GM12874 (cell line): ENCODE measurements around the gene MOSMO.

ENCODE experiments used
- TF ChIP-seq, protein P1 (sequence below): IDR thresholded peaks from 2 replicates; pipeline ENCODE4 v1.5.1; 2011; ENCODE audit warnings: low read depth, mild to moderate bottlenecking, control low read depth, low read length, moderate library complexity; ENCODE audit not compliant: insufficient read depth

The MOSMO gene

DNA sequence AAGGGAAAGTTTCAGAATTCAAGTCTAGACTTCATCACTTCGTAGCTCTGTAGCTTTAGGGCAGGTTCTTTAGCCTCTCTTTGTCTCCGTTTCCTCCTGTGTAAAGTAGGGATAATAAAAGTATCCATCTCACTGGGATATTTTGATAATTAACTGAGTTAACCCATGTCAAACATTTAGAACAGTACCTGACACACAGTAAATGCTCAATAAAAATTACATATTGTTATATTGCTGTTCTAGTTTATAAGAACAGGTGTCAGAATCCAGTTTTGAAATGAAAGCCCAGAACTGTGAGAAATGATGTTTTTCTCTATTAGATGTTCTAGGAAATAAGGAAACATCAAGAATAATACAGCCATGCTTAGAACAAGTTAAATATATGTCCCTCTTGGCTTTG, 4.3 kb downstream of the MOSMO start:
- TF ChIP-seq, protein P1, sequence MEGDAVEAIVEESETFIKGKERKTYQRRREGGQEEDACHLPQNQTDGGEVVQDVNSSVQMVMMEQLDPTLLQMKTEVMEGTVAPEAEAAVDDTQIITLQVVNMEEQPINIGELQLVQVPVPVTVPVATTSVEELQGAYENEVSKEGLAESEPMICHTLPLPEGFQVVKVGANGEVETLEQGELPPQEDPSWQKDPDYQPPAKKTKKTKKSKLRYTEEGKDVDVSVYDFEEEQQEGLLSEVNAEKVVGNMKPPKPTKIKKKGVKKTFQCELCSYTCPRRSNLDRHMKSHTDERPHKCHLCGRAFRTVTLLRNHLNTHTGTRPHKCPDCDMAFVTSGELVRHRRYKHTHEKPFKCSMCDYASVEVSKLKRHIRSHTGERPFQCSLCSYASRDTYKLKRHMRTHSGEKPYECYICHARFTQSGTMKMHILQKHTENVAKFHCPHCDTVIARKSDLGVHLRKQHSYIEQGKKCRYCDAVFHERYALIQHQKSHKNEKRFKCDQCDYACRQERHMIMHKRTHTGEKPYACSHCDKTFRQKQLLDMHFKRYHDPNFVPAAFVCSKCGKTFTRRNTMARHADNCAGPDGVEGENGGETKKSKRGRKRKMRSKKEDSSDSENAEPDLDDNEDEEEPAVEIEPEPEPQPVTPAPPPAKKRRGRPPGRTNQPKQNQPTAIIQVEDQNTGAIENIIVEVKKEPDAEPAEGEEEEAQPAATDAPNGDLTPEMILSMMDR = no peak

GRCh38 chr16:22013486-22013885, 5.6 kb downstream of the MOSMO start:
- TF ChIP-seq, protein P1 = no peak

DNA sequence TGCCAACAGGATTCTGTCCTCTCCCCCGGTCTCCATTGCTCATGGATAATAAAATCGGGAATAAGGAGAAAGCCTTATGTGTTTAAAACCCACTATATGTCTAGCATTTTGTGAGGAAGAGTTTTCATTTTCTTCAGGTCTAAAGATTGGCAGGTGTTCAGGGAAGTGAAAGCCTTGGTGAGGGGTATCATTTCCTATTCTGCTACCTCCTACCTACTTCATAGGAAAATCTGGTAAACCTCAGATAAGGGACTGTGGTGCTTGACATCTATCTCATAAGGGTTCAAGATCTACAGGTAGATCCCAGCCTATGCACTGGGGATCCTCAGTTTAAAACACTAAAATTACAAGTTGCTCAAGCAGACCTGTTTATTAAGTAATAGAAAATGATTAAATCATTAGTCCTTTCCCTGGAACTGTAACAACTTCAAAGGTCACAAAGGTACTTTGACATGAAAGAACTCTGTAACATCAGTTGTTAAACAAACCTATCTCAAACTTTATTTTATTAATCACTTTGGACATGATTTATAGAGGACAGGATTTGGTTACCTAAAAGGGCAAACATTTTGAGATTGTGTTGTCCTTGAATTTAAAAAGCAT, 6.5 kb downstream of the MOSMO start:
- TF ChIP-seq, protein P1 = no peak

- TF ChIP-seq, protein P1 = no peak
Measured at GRCh38 chr16:22016927-22017326, 9.0 kb downstream of the MOSMO start.

- TF ChIP-seq, protein P1 = no peak
Measured at GRCh38 chr16:22018559-22018958, 10.6 kb downstream of the MOSMO start.

DNA sequence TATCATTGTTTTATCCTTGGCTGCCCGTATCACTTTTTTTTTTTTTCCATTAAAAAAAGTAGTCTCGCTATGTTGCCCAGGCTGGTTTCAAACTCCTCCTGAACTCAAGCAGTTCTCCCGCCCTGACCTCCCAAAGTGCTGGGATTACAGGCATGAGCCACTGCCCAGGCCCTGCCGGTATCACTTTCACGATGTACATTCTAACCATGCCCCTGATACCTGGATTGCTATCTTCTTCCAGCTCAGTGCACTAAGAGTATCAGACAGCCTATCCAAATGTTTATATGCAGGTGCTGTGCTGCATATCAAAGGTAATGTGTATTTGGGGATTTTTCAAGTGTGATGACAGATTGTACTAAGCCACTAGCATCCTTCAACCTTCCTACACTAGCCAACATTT, 14.2 kb downstream of the MOSMO start:
- TF ChIP-seq, protein P1 = no peak

DNA sequence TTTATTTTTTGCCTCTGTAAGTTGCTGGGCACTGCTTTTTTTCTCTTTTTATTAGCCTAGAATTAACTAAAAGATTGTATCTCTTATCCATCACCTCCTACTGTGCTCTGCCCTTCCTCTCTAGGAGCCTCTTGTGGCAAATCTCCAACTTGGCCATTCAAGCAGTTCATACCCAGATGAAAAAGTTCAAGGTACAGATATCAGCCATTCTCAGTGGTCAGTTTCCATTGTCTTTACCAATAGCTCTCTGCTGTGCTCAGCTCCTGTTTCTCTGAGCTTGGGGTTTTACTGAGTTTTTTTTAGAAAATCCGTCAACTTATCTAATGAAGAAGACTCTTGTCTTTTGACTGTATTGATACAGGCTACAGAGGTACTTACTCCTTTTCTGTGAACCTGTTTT, 15.6 kb downstream of the MOSMO start:
- TF ChIP-seq, protein P1 = no peak
